HG02981 (cell line): ENCODE data around the gene KRTAP2-1.
"Not testable (repeated sequence)": the region's sequence is repeated elsewhere in the genome, so short reads cannot be mapped to it uniquely, and the experiment has no call there.

Experiments used
- ATAC-seq: cut with Tn5 transposase; IDR thresholded peaks from one replicate; pipeline ENCODE4 v1.9.1; 2021; ENCODE audit warnings: mild to moderate bottlenecking, moderate library complexity; ENCODE audit not compliant: unreplicated experiment

The KRTAP2-1 gene

GRCh38 chr17:41046735-41047465 is at the start of gene KRTAP2-1:
Gene KRTAP2-1 (minus strand): TSS chr17:41047316. CDS start chr17:41047267, 49 bp downstream.
- not testable (repeated sequence) for ATAC-seq

- ATAC-seq: no peak
Measured at GRCh38 chr17:41096055-41096454, 48.9 kb upstream of the KRTAP2-1 start.

GRCh38 chr17:41088760-41089352 is 41.7 kb upstream of the KRTAP2-1 start:
- ATAC-seq: not testable (repeated sequence)

- ATAC-seq: not testable (repeated sequence)
Measured at GRCh38 chr17:41084100-41084856, 37.2 kb upstream of the KRTAP2-1 start, which contains the start of gene KRTAP4-7. Gene KRTAP4-7 (plus strand): TSS chr17:41084150. CDS start chr17:41084207, 57 bp downstream.

GRCh38 chr17:41083427-41083826 is 36.3 kb upstream of the KRTAP2-1 start:
- ATAC-seq: not testable (repeated sequence)

- ATAC-seq: no peak
Measured at GRCh38 chr17:41082626-41083025, 35.5 kb upstream of the KRTAP2-1 start.

GRCh38 chr17:41076788-41077187 is 29.7 kb upstream of the KRTAP2-1 start:
- no peak for ATAC-seq

GRCh38 chr17:41073676-41074075 is 26.6 kb upstream of the KRTAP2-1 start:
- ATAC-seq: no peak

GRCh38 chr17:41071606-41072360 is 24.7 kb upstream of the KRTAP2-1 start:
- ATAC-seq: no peak

GRCh38 chr17:41069031-41069430 is 21.9 kb upstream of the KRTAP2-1 start:
- ATAC-seq: no peak

- ATAC-seq: no peak
Measured at GRCh38 chr17:41067281-41067680, 20.2 kb upstream of the KRTAP2-1 start.

- no peak for ATAC-seq
Measured at GRCh38 chr17:41065829-41066624, 18.9 kb upstream of the KRTAP2-1 start, which contains the start of gene KRTAP2-4. Gene KRTAP2-4 (minus strand): TSS chr17:41065879. CDS start chr17:41065845, 34 bp downstream.

GRCh38 chr17:41065016-41065689 is 18.0 kb upstream of the KRTAP2-1 start:
- ATAC-seq: not testable (repeated sequence)

GRCh38 chr17:41064301-41064700 is 17.2 kb upstream of the KRTAP2-1 start:
- ATAC-seq: no peak

- ATAC-seq: no peak
Measured at GRCh38 chr17:41063449-41063848, 16.3 kb upstream of the KRTAP2-1 start.

GRCh38 chr17:41061964-41062363 is 14.8 kb upstream of the KRTAP2-1 start:
- no peak for ATAC-seq

GRCh38 chr17:41060052-41060604 is 13.0 kb upstream of the KRTAP2-1 start, which contains the start of gene KRTAP2-3:
Gene KRTAP2-3 (minus strand): TSS chr17:41060114. CDS start chr17:41060050, 64 bp downstream.
- ATAC-seq: no peak

- not testable (repeated sequence) for ATAC-seq
Measured at GRCh38 chr17:41059276-41060051, 12.3 kb upstream of the KRTAP2-1 start.
